Stimulated activated CD4-positive, alpha-beta T cell treated with anti-CD3 and anti-CD28 coated beads, TNF-alpha, amount 100 ng/mL, for 4 hours (primary cell): ENCODE measurements around the gene SPHK1.

Source experiments
- DNase-seq, 3 experiments: peaks; one replicate each; pipeline ENCODE4 v3.0.0-alpha.2; 2020; ENCODE audit warnings: low read depth in 3 of 3

SPHK1 gene

DNA sequence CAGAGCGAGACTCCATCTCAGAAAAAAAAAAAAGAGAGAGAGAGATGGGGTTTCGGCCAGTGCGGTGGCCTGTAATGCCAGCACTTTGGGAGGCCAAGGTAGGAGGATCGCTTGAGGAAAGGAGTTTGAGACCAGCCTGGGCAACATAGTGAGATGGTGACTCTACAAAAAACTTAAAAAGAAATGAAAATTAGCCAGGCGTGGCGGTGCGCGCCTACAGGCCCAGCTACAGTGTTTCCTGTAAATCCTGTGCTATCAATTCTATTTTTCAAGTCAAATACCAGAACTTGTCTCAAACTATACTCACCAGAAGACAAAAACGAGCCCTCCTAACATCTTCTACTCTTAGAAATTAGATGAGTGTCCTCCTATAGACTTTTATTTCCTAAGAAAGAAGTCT is 49.3 kb downstream of the SPHK1 start:
- no peak for DNase-seq

DNA sequence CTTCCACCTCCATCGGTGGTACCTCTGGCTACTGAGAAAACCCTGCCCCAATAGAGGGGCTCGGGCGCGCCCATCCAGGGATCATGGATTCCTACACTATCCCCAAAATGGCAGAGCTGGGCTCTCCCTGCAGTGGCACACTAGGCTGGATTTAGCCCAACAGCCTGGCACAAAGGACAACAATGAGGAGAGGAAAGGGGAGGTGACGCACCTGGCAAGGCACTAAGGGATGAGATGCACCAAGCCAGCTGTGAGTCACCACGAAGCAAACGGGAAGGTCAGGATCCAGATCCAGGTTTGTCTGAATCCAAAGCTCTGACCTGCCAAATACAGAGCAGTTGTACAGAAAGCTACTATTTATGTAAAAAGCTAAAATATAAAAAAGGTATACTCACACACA is 50.5 kb downstream of the SPHK1 start:
- DNase-seq, result no peak

DNA sequence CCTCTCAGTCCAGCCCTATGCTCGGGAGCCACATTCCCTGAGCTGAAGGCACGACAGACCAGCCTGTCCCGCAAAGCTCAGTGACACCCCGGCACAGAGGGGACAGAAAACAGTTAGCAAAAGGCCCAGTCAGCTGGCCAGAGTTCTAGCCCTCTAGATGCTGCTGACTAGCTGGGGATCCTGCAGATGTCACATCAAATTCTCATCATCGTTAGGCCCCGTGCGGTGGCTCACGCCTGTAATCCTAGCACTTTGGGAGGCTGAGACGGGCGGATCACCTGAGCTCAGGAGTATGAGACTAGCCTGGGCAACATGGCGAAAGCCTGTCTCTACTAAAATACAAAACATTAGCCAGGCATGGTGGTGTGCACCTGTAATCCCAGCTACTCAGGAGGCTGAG is 51.3 kb downstream of the SPHK1 start:
- no peak for DNase-seq
